ENCODE measurements around the gene KCNQ1. TPM values are rescaled to one million over a fixed set of nuclear protein-coding genes. Genes with fewer than 3 reads are reported as not detected.

Gene KCNQ1
- total and polyA plus RNA-seq, 2 donors (not counting 3 experiments of a cell fraction or from before 2014, with no cell fraction given), result 0.07 to 0.09 TPM

GRCh38 chr11:2526808-2527381 is 82.1 kb downstream of the KCNQ1 start:
- H3K4me3 ChIP-seq (replicated peaks in 1 of 3; ENCODE audit: insufficient read depth in 1 of 3, low read depth in 1 of 3, low read length in 3 of 3), result no peak overlapping the region
- no peak overlapping the region for H2AFZ ChIP-seq (ENCODE audit: low read depth, low read length)
- H3K9me3 ChIP-seq (replicated peaks; ENCODE audit: control insufficient read depth, insufficient read depth, low read length), result no peaks in the 10 kb centered on the region
- CTCF ChIA-PET, result interaction anchor here (1.0 kb wide), 1 partner anchor 99 kb away, joined by 4 read pairs; no protein-coding TSS in a partner anchor
- no peak for TF ChIP-seq EZH2 (IDR thresholded peaks at IDR 0.05; ENCODE audit: borderline replicate concordance, low read depth, low read length, severe bottlenecking)
- H3K9ac ChIP-seq (replicated peaks; ENCODE audit: extremely low read depth, insufficient read depth, low read length), result no peak overlapping the region
- no peaks in the 10 kb centered on the region for H4K20me1 ChIP-seq (replicated peaks; ENCODE audit: control insufficient read depth, extremely low read depth, insufficient read depth, low read length)
- DNase-seq (ENCODE audit: low read depth, low spot score) (no peak), FAIRE-seq (no peak)
- H3K4me2 ChIP-seq (ENCODE audit: insufficient read depth, low read length), result no peak overlapping the region
- H3K27ac ChIP-seq (ENCODE audit: insufficient read depth, low read depth, low read length), result no peak overlapping the region
- H3K4me1 ChIP-seq (ENCODE audit: control insufficient read depth, extremely low read depth, insufficient read depth, low read length), result no peaks in the 10 kb centered on the region
- H3K36me3 ChIP-seq (ENCODE audit: control insufficient read depth in 2 of 2, extremely low read depth in 1 of 2, insufficient read depth in 2 of 2, low read length in 2 of 2), result no peaks in the 10 kb centered on the region
- intact Hi-C loops (cut with micrococcal nuclease), result no loop called here
- no peaks in the 10 kb centered on the region for H3K27me3 ChIP-seq (ENCODE audit: control insufficient read depth in 2 of 2, insufficient read depth in 2 of 2, low read length in 2 of 2)
- H3K9me1 ChIP-seq (replicated peaks; ENCODE audit: control insufficient read depth, extremely low read depth, insufficient read depth, low read length), result no peaks in the 10 kb centered on the region
- dilution Hi-C loops (cut with MboI; ENCODE audit: extremely low pct_ligation_motif_present, low sequenced_read_pairs), result no loop called here
- H3K79me2 ChIP-seq (ENCODE audit: control insufficient read depth, insufficient read depth, low read length), result no peaks in the 10 kb centered on the region
- POLR2A ChIA-PET, result no interaction called here
- BruUV-seq (replicated peaks), result no TSS peak

DNA sequence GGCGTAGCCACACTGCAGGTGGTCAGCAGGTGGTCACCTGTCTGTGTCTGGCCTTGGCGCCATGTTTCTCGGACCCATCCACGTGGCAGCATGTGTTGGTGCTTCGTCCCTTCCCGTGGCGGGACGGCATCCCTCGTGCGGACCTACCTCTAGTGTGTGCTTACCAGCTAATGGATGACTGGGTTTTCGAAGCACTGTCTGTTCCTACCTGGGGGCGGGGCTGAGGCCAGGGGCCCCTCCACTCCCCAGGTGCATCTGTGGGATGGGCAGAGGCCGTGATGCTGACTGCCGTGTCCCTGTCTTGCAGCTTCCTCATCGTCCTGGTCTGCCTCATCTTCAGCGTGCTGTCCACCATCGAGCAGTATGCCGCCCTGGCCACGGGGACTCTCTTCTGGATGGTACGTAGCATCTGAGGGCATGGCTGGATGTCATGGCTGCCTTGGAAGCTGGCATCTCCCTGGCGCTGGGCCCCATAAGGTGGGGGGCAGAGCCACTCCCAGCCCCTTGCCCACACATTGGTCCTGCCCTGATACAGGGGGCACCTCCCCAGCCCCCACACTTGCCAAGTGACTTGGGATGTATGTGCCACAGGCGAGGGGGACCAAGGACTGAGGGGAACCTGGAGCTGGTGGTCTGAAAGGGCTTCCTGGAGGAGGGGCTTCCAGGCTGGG is 82.9 kb downstream of the KCNQ1 start:
- DNase-seq (ENCODE audit: low read depth, low spot score), result no peak
- Histone ChIP-seq H3K4me3 (replicated peaks in 1 of 3; ENCODE audit: insufficient read depth in 1 of 3, low read depth in 1 of 3, low read length in 3 of 3) (no peak overlapping the region), H3K9ac (replicated peaks; ENCODE audit: extremely low read depth, insufficient read depth, low read length) (no peak overlapping the region), H3K4me2 (ENCODE audit: insufficient read depth, low read length) (no peak overlapping the region), H3K27ac (ENCODE audit: insufficient read depth, low read depth, low read length) (no peak overlapping the region), H2AFZ (ENCODE audit: low read depth, low read length) (no peak overlapping the region), H4K20me1 (replicated peaks; ENCODE audit: control insufficient read depth, extremely low read depth, insufficient read depth, low read length) (no peaks in the 10 kb centered on the region), H3K27me3 (ENCODE audit: control insufficient read depth in 2 of 2, insufficient read depth in 2 of 2, low read length in 2 of 2) (no peaks in the 10 kb centered on the region), H3K79me2 (ENCODE audit: control insufficient read depth, insufficient read depth, low read length) (no peaks in the 10 kb centered on the region), H3K9me1 (replicated peaks; ENCODE audit: control insufficient read depth, extremely low read depth, insufficient read depth, low read length) (no peaks in the 10 kb centered on the region), H3K9me3 (replicated peaks; ENCODE audit: control insufficient read depth, insufficient read depth, low read length) (no peaks in the 10 kb centered on the region), H3K4me1 (ENCODE audit: control insufficient read depth, extremely low read depth, insufficient read depth, low read length) (no peaks in the 10 kb centered on the region), H3K36me3 (ENCODE audit: control insufficient read depth in 2 of 2, extremely low read depth in 1 of 2, insufficient read depth in 2 of 2, low read length in 2 of 2) (no peaks in the 10 kb centered on the region)
- no TSS peak for BruUV-seq (replicated peaks)
- CTCF ChIA-PET, result interaction anchor here (6.8 kb wide), 1 partner anchor 102 kb away, joined by 190 read pairs; no protein-coding TSS in a partner anchor
- dilution Hi-C loops (cut with MboI; ENCODE audit: extremely low pct_ligation_motif_present, low sequenced_read_pairs), result no loop called here
- no peak for TF ChIP-seq MYC (IDR thresholded peaks at IDR 0.05; ENCODE audit: low read depth, low read length)
- intact Hi-C loops (cut with micrococcal nuclease), result no loop called here
- no peak for FAIRE-seq
- POLR2A ChIA-PET, result no interaction called here
